Measurements from ENCODE around the gene FOXO1.

The FOXO1 gene

GRCh38 chr13:40604135-40604534 is 62.3 kb downstream of the FOXO1 start:
- DNase-seq (ENCODE audit: low read depth) = no peak

GRCh38 chr13:40600149-40600751 is 66.2 kb downstream of the FOXO1 start:
- DNase-seq (ENCODE audit: low read depth) = no peak

DNA sequence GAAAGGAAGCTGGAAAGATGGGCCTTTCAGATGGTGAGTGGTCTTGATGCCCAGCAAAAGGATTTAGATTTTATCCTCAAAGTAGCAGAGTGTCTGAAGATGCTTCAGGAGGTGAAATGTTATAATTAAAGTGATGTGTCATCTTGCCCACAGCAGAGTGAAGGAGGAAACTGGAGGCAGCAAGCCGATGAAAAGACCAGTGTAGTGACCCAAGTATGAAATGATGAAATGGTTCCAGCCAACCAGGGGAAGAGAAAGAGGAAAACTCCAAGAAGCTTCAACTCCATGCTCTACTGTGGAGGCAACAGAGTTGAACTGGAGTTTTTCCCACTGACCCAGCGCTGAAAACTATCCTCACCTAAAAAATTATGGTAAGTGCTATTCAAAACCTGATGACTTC is 66.7 kb downstream of the FOXO1 start:
- no peak for DNase-seq (ENCODE audit: low read depth)

DNA sequence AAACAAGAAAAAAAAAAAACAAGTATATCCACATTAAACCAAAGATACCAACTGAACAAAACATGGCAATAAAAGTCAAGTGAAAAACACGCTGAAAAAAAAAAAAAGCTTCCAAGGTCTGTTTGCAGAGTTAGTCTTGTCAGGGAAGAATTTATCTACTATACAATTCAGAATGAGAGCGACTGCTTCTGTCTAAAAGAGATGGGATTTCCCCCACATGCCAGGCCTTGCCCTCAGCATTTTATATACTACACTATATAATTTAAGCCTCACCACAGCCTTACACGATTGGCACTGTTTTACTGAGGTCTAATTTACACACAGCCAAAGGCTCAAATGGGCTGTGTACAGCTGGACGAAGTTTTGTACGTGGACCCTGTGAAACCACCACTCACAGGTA is 67.3 kb downstream of the FOXO1 start:
- DNase-seq (ENCODE audit: low read depth) = no peak

DNA sequence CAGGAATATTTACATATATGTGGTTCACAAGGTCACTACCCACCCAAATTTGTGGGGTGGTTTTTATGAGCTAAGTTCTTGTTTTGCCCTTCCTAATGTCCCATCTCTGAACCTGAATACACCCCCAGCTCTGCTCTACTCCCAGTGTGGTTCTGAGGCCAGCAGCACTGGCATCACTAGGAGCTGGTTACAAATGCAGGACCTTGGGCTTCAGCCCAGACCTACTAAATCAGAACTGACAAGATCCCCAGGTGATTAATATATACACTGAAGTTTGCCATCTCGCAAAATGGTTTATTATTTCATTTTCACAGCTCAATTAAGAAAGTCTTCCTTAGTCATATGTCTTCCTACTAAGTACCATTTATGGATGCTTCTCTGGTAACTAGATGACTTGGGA is 67.9 kb downstream of the FOXO1 start:
- no peak for DNase-seq (ENCODE audit: low read depth)

GRCh38 chr13:40597735-40598365 is 68.6 kb downstream of the FOXO1 start:
- no peak for DNase-seq (ENCODE audit: low read depth)

DNA sequence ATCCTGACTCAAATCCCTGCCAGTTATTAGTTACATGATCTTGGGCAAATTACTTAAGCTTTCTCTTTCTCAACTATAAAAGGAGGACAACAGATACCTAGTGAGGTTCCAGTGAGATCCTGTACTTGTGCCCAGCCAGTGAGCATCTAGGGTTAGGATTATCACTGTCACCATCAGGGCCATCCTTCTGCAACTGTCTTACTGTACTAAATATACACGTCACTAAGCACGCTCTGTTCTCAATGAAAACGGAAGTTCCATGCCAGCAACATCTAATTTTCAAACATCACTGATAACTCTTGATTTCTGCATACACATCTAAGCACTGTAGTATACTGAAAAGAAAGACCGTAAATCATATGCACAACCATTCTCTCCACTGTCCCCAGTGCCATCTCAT is 70.0 kb downstream of the FOXO1 start:
- DNase-seq (ENCODE audit: low read depth) = no peak

DNA sequence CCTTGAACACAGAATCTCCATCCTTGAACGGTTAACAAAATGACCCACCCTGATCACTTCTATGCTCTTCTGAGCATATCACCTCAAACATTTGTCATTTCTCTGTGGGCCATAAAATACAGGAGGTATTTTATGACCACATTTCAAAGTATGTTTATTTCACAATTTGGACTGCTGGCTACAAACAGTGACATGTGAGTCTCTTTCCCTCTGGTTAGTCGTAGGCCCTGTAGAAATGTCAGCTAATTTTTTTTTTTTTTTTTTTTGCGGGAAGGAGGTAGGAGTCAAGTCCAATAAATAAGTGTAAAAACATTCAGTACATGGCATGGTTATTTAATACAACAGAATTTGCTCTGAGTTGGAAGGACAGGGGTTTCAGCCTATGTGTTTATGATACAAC is 70.7 kb downstream of the FOXO1 start:
- DNase-seq (ENCODE audit: low read depth) = no peak

DNA sequence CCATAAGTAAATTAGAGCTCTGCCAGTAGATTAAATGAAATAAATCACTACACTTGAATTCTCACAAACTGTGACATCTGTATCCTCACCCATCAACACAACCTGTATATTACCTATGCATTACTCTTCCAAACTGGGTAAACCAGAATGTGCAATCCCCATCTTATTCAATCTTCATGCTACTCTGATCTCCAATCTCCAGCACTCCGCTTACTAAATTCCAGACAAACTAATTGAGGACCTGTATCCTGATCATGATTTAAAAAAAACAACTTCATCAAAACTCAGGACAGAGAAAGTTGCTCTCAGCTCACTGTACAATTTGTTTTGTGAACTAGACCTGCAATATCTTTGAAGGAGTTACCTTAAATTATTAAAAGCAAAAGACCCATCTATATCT is 74.4 kb downstream of the FOXO1 start:
- DNase-seq (ENCODE audit: low read depth) = no peak

- no peak for DNase-seq (ENCODE audit: low read depth)
Measured at GRCh38 chr13:40591091-40591490, 75.3 kb downstream of the FOXO1 start.

DNA sequence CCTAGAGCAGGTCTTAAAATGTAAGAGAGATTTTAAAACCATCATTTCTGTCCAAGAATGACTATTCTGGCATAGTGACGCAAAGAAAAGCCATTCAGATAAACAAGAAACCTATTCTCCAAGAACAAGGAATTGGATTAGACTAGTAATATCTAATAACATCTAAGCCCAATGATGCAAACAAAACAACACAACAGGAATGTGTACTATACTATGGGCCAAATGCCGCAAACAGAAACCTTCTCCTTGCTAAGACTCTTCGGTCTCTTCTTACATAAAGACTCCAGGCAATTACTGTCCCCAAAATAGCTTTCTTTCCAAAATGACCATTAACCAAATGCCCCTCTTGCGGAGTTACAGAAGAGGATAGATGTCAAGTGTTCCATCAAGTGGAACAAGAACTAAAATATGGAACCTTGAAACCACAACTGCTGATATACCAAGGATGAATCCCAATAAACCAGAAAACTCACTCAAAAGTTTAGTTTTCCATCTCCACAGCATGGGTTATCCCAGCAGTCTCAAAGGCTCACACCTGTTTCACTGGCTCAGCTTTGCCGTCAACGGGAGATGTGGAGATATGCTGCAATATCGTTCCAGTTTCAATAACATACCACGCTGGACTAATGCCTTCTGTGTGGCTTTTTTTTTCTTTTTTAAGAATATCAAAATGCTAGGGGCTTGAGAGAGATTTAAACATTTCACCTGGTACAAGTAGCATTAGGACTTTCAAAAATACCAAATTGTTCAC is 76.2 kb downstream of the FOXO1 start:
- DNase-seq (ENCODE audit: low read depth) = no peak

DNA sequence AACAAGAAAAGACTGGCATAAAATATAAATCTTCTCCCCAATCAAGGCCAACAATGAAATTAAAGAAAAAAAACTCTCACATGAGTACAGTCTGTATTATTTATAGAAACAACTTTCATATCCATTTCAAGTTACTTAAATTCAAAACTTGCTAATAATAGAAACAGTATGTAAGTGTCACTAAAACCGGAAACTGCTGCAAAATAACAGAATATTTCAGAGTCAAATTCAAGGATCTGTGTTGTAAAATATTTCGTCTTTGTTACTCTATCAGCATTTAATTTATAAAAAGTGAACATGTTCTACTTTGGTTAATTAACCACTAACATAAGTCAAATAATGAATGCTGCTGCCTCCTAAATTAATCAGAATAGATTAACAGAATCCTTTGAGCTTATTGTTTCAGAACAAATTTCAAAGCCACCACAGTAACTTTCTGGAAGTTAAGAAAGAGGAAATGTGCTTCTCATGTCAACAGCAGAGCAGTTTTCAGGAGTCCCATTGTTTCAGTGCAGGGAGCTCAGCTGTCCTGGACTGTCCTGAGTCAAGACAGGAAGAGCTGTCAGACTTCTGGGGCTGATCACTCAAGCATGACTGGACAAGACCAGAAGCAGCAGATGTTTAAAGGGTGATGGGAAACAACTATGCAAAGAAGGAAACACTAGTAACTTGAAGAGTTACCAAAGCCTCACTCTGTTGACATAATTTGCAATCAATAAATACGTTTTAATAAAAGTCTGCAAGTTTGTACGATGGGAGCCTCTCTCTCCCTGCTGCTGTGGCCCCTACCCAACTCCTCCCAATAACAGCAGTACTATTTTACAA is 76.9 kb downstream of the FOXO1 start:
- peak; percentile 40 for DNase-seq (ENCODE audit: low read depth)

GRCh38 chr13:40588101-40588500 is 78.3 kb downstream of the FOXO1 start:
- no peak for DNase-seq (ENCODE audit: low read depth)

DNA sequence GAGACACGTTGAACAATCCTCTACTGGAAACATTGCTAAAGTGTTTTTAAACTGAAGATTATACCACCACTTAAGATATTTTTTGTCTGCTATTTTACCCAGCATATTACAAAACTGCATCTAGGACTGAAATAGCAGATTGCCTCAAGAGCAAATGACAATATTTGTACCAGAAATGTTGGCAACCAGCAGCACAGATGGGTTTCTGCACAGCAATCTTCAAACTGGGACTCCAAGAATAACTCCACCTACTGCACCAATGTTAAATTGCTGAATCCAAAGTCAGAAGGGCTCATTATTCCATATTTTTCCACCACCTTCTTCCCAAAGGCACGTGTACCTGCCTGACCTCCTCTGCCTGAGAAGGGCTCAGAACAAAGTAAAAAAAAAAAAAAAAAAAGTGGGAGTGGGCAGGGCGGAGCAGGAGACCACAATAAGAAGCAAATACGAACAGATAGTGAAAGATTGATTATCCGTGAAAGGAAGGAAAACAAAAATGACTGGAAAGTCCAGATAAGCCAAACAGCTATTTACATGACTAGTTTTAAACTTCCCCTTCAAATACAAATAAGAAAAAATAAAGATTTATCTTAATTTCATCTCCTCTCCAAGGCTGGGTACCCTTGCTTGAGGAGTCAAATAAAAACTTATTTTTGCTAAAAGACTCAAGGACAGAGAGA is 79.4 kb downstream of the FOXO1 start:
- DNase-seq (ENCODE audit: low read depth) = no peak

DNA sequence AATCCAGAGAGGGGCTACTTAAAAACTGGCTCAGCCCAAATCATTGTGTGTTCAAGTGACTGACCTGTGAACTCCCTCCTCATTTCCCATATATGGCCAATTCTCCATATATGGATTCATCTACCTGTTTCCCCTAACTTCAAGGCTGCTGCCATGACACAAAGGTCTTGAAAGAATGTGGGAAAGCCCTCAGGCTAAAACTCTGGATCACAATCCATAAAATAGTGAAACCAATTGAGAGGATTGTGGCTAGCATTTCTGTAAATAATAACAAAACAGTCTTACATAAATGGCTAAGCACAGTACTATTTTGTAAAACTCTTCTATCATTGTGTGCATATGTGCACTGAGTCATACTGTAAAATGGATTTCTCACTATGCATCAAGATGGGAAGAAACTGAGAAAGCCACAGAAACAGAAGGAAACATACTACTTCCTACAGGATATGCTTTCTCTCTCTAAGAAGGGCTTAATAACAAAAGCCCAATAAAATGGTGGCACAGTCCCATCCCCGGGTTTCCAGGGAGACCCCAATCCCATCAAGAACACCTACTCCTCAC is 80.5 kb downstream of the FOXO1 start:
- DNase-seq (ENCODE audit: low read depth) = no peak

GRCh38 chr13:40583738-40584137 is 82.7 kb downstream of the FOXO1 start:
- no peak for DNase-seq (ENCODE audit: low read depth)

DNA sequence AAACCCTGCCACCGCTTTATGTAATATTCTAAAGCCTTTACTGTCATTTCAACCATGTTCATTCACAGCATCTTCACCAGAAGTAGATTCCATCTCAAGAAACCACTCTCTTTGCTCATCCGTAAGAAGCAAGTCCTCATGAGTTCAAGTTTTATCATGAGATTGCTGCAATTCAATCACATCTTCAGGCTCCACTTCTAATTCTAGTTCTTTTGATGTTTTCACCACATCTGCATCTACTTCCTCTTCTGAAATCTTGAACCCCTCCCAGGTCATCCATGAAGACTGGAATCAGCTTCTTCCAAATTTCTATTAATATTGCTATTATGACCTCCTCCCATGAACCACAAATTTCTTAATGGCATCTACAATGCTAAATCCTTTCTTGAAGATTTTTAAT is 83.9 kb downstream of the FOXO1 start:
- DNase-seq (ENCODE audit: low read depth) = no peak

GRCh38 chr13:40581277-40581579 is 85.2 kb downstream of the FOXO1 start:
- no peak for DNase-seq (ENCODE audit: low read depth)

DNA sequence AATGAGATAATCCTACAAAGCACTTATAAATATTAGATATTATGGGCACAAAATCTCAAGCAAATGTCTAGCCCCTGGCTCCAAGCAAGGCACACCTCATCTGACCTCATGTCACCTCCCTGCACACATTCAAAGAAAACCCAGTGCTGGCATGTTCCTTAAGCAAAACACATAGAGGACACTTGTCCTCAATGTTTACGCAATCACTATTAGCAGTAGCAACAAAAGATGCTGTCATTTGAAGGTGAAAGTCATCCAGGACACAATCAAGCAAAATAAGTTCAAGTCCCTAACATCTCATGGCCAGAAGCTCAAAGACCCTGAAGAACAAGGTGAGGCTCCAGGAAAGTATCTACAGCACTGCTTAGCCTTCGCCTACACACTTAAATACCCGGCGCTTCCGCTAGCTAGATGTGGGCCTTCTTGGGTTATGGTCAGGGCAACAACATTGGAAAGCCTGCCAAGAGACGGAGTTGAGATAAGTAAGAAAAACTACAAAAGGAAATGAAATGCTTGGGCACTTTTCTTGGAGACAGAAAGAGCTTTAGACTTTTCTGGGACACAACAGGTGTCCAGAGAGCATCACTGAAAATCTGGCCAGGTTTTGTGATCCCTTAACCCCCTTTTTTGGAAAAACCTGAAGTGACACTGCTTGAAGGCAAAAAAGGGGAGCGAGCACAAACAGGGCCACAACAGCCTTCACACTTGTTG is 85.7 kb downstream of the FOXO1 start:
- no peak for DNase-seq (ENCODE audit: low read depth)

DNA sequence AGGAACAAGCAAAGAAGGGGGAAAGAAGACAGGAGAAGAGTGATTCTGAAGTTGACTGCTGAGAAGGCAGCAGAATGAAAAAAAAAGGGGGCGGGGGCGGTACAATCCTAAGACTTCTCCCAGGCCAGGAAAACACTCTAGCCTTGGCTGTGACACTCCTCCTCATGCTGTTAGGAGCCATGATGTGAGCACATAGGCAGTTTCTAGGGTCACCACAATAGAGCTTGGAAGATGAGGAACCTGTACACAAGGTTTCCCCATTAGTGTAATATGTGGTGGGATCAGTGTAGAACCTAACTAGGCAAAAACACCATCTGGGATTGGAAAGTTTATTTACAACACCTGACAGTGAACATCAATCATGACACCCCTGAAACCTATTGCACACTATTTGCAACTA is 86.9 kb downstream of the FOXO1 start:
- DNase-seq (ENCODE audit: low read depth) = no peak

GRCh38 chr13:40578055-40578454 is 88.4 kb downstream of the FOXO1 start:
- no peak for DNase-seq (ENCODE audit: low read depth)
